GM19324 (cell line): ENCODE measurements around the gene RIC8B.

Source experiments
- ATAC-seq: cut with Tn5 transposase; IDR thresholded peaks from one replicate; pipeline ENCODE4 v1.9.1; 2021; ENCODE audit warnings: mild to moderate bottlenecking, moderate library complexity; ENCODE audit not compliant: unreplicated experiment, low FRiP score

Gene RIC8B

DNA sequence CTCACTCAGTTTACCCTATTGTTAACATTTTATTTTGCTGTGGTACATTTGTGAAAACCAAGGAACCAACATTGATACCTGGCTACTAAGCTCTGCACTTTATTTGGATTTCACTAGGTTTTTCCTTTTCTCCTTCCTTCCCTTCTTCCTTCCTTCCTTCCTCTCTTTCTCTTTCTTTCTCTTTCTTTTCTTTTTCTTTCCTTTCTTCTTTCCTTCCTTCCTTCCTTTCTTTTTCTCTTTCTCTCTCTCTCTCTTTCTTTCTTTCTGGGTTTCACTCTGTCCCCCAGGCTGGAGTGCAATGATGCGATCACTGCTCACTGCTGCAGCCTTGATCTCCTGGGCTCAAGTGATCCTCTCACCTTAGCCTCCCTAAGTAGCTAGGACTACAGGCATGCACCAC, 152.2 kb downstream of the RIC8B start:
- ATAC-seq: no peak

DNA sequence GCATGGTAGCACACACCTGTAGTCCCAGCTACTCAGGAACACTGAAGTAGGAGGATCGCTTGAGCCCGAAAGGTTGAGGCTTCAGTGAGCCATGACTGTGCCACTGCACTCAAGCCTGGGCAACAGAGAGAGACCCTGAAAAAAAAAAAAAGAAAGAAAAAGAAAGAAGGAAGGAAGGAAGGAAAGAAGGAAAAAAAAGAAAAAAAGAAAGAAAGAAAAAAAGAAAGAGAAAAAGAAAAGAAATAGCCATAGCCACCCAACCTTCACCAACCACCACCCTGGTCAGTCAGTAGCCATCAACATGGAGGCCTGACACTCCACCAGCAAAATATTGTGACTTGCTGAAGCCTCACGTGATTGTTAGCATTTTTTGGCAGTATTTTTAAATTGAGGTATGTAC, 159.8 kb downstream of the RIC8B start:
- ATAC-seq: no peak
